HT1080 (cell line): Measurements from ENCODE around the gene MUC12. TPM values are rescaled to one million over a fixed set of nuclear protein-coding genes. Genes with fewer than 3 reads are reported as not detected.
"Not testable (repeated sequence)": the region's sequence is repeated elsewhere in the genome, so short reads cannot be mapped to it uniquely, and the experiment has no call there.

ENCODE experiments used
- DNase-seq: peaks from one replicate; pipeline ENCODE4 v3.0.0-alpha.2; 2015; ENCODE audit warnings: low read depth
- total RNA-seq: library from RNA; depleted of rRNA; stranded (reverse); fragments of >200 nt; shearing (Covaris generic); gene quantifications from 2 replicates; pipeline ENCODE4 v1.2.3, GENCODE V29; 2014

Gene MUC12
- total RNA-seq, 1 experiment from 2014 or later, result not detected

GRCh38 chr7:100959894-100960293 lies 9.5 kb upstream of the MUC12 start:
- no peak for DNase-seq

- DNase-seq, result no peak
These were observed 6.8 kb upstream of the MUC12 start for GRCh38 chr7:100962537-100962936.

- no peak for DNase-seq
These were observed 6.0 kb upstream of the MUC12 start for GRCh38 chr7:100963386-100963785.

GRCh38 chr7:100963874-100964273 lies 5.5 kb upstream of the MUC12 start:
- DNase-seq, result no peak

- no peak for DNase-seq
These were observed 4.7 kb upstream of the MUC12 start for GRCh38 chr7:100964630-100965029.

- no peak for DNase-seq
These were observed 4.2 kb upstream of the MUC12 start for GRCh38 chr7:100965045-100965722.

GRCh38 chr7:100965723-100966541 lies 3.4 kb upstream of the MUC12 start:
- no peak for DNase-seq

GRCh38 chr7:100966542-100967291 lies 2.6 kb upstream of the MUC12 start:
- DNase-seq, result no peak

GRCh38 chr7:100967292-100967863 lies 2.0 kb upstream of the MUC12 start:
- DNase-seq, result no peak

GRCh38 chr7:100968031-100968430 lies 1.3 kb upstream of the MUC12 start:
- no peak for DNase-seq

- DNase-seq, result no peak
These were observed 715 bp upstream of the MUC12 start for GRCh38 chr7:100968650-100969049.

- DNase-seq, result no peak
These were observed 2.0 kb downstream of the MUC12 start for GRCh38 chr7:100971111-100972001.

GRCh38 chr7:100972002-100972347 lies 2.6 kb downstream of the MUC12 start:
- no peak for DNase-seq

GRCh38 chr7:100974021-100974420 lies 4.7 kb downstream of the MUC12 start:
- DNase-seq, result no peak

GRCh38 chr7:100975371-100975821 lies 6.0 kb downstream of the MUC12 start:
- no peak for DNase-seq

GRCh38 chr7:100978300-100978699 lies 8.9 kb downstream of the MUC12 start:
- DNase-seq, result no peak

GRCh38 chr7:100983451-100984187 lies 14.3 kb downstream of the MUC12 start:
- no peak for DNase-seq

- DNase-seq, result not testable (repeated sequence)
These were observed 15.0 kb downstream of the MUC12 start for GRCh38 chr7:100984241-100984918.

GRCh38 chr7:100985033-100985797 lies 15.8 kb downstream of the MUC12 start:
- not testable (repeated sequence) for DNase-seq
